ENCODE results near the gene GRB10. TPM values are rescaled to one million over a fixed set of nuclear protein-coding genes. Genes with fewer than 3 reads are reported as not detected.

The GRB10 gene
- total RNA-seq, 4 donors from 2014 or later: 32.1 to 50.3 (median 38.1) TPM

DNA sequence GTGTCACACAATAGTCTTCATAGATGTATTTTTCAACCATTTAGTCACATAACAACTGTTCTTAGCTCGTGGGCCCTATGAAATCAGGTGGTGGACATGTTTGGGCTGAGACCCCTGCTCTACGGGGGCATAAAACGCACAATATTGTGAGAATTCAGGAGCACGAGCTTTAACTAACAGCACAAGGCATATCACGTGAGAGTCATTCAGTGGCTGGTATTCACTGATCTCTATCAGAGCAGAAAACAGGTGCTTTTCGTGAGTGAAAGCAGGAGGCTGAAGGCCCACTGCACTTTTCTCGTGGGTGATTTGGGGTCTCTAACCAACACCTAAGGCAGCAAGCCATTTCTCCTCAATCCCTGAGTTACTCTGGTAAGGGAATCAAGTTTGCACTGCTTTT is 42.8 kb upstream of the GRB10 start:
- no peaks in the 10 kb centered on the region for H3K9me3 ChIP-seq
- no peaks in the 10 kb centered on the region for H3K27me3 ChIP-seq
- TF ChIP-seq, protein P1, sequence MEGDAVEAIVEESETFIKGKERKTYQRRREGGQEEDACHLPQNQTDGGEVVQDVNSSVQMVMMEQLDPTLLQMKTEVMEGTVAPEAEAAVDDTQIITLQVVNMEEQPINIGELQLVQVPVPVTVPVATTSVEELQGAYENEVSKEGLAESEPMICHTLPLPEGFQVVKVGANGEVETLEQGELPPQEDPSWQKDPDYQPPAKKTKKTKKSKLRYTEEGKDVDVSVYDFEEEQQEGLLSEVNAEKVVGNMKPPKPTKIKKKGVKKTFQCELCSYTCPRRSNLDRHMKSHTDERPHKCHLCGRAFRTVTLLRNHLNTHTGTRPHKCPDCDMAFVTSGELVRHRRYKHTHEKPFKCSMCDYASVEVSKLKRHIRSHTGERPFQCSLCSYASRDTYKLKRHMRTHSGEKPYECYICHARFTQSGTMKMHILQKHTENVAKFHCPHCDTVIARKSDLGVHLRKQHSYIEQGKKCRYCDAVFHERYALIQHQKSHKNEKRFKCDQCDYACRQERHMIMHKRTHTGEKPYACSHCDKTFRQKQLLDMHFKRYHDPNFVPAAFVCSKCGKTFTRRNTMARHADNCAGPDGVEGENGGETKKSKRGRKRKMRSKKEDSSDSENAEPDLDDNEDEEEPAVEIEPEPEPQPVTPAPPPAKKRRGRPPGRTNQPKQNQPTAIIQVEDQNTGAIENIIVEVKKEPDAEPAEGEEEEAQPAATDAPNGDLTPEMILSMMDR (IDR thresholded peaks at IDR 0.05): no peak
- TF ChIP-seq POLR2A (IDR thresholded peaks at IDR 0.05): no peak
- no peak overlapping the region for H3K27ac ChIP-seq
- H3K36me3 ChIP-seq: no peaks in the 10 kb centered on the region
- DNase-seq: no peak
- H3K4me3 ChIP-seq: no peak overlapping the region
- no peaks in the 10 kb centered on the region for H3K4me1 ChIP-seq

DNA sequence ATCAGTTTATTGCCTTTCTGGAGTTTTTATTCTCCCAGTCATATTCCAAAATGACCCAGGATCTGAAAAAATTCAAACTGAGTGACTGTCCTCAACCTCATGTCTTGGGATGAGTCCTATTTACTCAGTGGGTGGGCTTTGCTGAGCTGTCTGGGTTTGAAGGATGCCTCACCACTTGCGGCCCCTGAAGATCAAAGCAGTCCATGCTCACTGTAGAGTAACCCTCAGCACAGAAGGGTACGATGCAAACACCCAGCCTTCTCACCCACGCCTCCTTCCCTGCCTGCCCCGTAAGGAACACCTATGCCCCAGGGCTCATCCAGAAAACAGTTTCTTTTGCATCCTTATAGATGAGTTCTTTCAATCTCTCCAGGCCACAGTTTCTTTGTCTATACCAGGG is 42.2 kb upstream of the GRB10 start:
- Histone ChIP-seq H3K4me3 (no peak overlapping the region), H3K4me1 (no peaks in the 10 kb centered on the region), H3K27me3 (no peaks in the 10 kb centered on the region), H3K27ac (no peak overlapping the region), H3K36me3 (no peaks in the 10 kb centered on the region), H3K9me3 (no peaks in the 10 kb centered on the region)
- no peak for TF ChIP-seq POLR2A (IDR thresholded peaks at IDR 0.05)
- TF ChIP-seq, protein P1 (IDR thresholded peaks at IDR 0.05): no peak
- no peak for DNase-seq

DNA sequence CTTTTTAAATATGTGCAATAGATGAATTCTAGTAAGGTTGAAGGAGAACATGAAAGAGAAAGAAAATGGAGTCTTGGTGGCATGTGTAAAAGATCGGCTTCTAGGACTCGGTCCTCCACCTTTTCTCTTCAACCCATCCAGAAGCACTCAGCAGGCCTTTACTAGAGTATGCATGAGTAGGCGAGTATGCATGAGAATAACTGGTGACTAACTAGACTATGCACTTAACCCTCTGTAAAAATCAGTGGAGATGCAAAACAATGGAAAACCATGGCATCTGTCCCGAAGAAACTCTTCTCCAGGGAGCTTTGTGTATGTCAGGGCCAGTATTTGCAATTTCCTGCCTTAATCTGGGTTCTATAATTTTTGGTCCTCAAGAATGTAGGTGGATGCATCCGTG is 40.0 kb upstream of the GRB10 start:
- H3K27me3 ChIP-seq: no peaks in the 10 kb centered on the region
- DNase-seq: no peak
- no peaks in the 10 kb centered on the region for H3K9me3 ChIP-seq
- H3K4me3 ChIP-seq: no peak overlapping the region
- H3K36me3 ChIP-seq: no peaks in the 10 kb centered on the region
- H3K27ac ChIP-seq: no peak overlapping the region
- H3K4me1 ChIP-seq: no peaks in the 10 kb centered on the region
- no peak for TF ChIP-seq POLR2A (IDR thresholded peaks at IDR 0.05)
- TF ChIP-seq, protein P1 (IDR thresholded peaks at IDR 0.05): no peak

DNA sequence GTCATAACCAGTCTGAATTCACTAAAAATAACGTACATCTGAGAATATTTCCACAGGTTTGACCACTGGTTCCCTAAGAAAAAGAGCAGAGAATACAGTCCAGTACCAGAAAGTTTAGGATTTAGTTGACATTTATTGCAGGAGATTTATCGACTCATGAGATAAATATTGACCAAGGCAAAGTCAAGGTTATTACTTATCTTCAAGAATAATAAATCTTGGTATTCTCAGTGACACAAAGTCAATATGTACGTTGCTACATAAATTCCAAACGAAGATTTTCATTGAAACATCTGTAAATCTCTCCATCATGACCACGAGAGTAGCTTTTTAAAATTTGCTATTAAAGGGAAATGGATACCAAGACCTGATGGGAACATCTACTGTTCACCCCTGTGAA is 39.4 kb upstream of the GRB10 start:
- DNase-seq: no peak
- Histone ChIP-seq H3K9me3 (no peaks in the 10 kb centered on the region), H3K4me3 (no peak overlapping the region), H3K36me3 (no peaks in the 10 kb centered on the region), H3K4me1 (no peaks in the 10 kb centered on the region), H3K27me3 (no peaks in the 10 kb centered on the region), H3K27ac (no peak overlapping the region)
- TF ChIP-seq, protein P1 (IDR thresholded peaks at IDR 0.05): no peak
- no peak for TF ChIP-seq POLR2A (IDR thresholded peaks at IDR 0.05)

DNA sequence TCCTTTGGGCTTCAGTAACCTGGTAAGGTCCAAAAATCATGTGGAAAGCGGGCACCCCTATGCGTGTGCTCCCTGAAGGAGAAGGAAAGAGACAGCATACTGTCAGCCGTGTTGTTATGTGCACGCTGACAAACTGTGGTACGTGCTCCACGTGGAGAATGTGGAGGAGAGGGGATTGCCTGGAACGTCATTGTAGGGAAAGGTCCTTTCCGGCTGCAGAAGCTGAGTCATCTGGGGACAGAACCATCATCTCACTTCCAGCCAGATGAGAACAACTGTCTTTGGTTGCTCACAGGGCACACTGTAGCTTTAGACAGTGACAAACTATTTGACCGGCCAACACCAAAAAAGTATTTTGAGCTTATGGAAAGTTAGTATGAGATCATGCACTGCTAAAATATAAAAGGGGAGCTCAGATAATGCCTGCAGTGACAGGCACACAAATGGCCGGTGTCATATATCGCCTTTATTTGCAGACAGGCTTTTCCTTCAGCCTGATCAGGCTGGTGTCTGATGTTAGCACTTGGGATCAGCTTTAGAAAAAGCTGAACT is 38.8 kb upstream of the GRB10 start:
- H3K4me1 ChIP-seq: no peaks in the 10 kb centered on the region
- no peaks in the 10 kb centered on the region for H3K27me3 ChIP-seq
- H3K36me3 ChIP-seq: no peaks in the 10 kb centered on the region
- no peak for DNase-seq
- H3K4me3 ChIP-seq: no peak overlapping the region
- TF ChIP-seq, protein P1 (IDR thresholded peaks at IDR 0.05): no peak
- TF ChIP-seq POLR2A (IDR thresholded peaks at IDR 0.05): no peak
- H3K27ac ChIP-seq: no peak overlapping the region
- H3K9me3 ChIP-seq: no peaks in the 10 kb centered on the region

DNA sequence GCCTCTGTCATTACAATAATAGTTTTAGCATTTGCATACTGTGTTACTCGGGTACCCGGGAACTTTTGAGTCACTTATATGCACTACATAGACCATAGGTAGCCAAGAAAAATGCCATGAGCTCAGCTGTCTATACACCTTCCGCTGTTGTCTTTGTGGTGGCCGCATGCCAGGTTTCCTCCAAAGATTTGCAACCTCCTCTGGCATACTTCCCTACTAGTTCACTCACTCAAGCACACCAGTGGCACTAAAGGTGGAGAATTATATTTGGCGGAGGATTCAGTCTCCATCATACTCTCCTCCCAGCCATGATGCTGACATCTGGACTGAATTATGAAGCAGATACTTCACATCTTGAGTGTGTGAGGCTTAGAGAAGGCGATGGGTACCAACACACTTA is 35.6 kb upstream of the GRB10 start:
- DNase-seq: no peak
- TF ChIP-seq POLR2A (IDR thresholded peaks at IDR 0.05): no peak
- TF ChIP-seq, protein P1 (IDR thresholded peaks at IDR 0.05): no peak
- Histone ChIP-seq H3K4me1 (no peaks in the 10 kb centered on the region), H3K27ac (no peak overlapping the region), H3K4me3 (no peak overlapping the region), H3K9me3 (no peaks in the 10 kb centered on the region), H3K36me3 (no peaks in the 10 kb centered on the region), H3K27me3 (no peaks in the 10 kb centered on the region)

All from Peyer's patch (tissue), 4 donors.